Duodenal mucosa (tissue), 2 donors: ENCODE data around the gene CTPS1.

Source experiments
- H3K27ac ChIP-seq: one replicate; pipeline ENCODE4 v1.7.0; 2013; ENCODE audit warnings: low read depth, low read length
- H3K27me3 ChIP-seq, 2 donors: one replicate each; pipeline ENCODE4 v1.7.0; 2013; ENCODE audit warnings: low read length in 2 of 2, control low read depth in 1 of 2; ENCODE audit not compliant: insufficient read depth in 2 of 2, control insufficient read depth in 1 of 2
- H3K36me3 ChIP-seq, 2 donors: one replicate each; pipeline ENCODE4 v1.7.0; 2013; ENCODE audit warnings: low read length in 2 of 2, control low read depth in 1 of 2; ENCODE audit not compliant: insufficient read depth in 2 of 2, control insufficient read depth in 1 of 2
- H3K4me1 ChIP-seq, 2 donors: one replicate each; pipeline ENCODE4 v1.7.0; 2013; ENCODE audit warnings: low read length in 2 of 2, control low read depth in 1 of 2; ENCODE audit not compliant: insufficient read depth in 2 of 2, control insufficient read depth in 1 of 2
- H3K4me3 ChIP-seq, 2 donors: one replicate each; pipeline ENCODE4 v1.7.0; 2013; ENCODE audit warnings: low read length in 2 of 2, low read depth in 1 of 2
- H3K9ac ChIP-seq, 2 donors: one replicate each; pipeline ENCODE4 v1.7.0; 2013; ENCODE audit warnings: low read length in 2 of 2, low read depth in 1 of 2
- H3K9me3 ChIP-seq, 2 donors: one replicate each; pipeline ENCODE4 v1.7.0; 2013; ENCODE audit warnings: low read length in 2 of 2, control low read depth in 1 of 2; ENCODE audit not compliant: control insufficient read depth in 1 of 2

The CTPS1 gene

GRCh38 chr1:41021526-41022308, 42.2 kb downstream of the CTPS1 start, which contains the start of gene SLFNL1:
TSS of gene SLFNL1 (minus strand) at chr1:41021725. CDS start at chr1:41020660, 1,065 bp downstream.
- H3K4me1 ChIP-seq = peaks cover 5 to 11% of the 10 kb centered on the region in 2 donors
- no peaks in the 10 kb centered on the region for H3K9me3 ChIP-seq
- peaks cover 0 to 9% of the 10 kb centered on the region in 2 donors for H3K36me3 ChIP-seq
- no peak within 1 kb of the TSS for H3K9ac ChIP-seq
- H3K27me3 ChIP-seq = no peaks in the 10 kb centered on the region
- no peak within 1 kb of the TSS for H3K27ac ChIP-seq
- H3K4me3 ChIP-seq = no peak within 1 kb of the TSS

- no peak overlapping the region for H3K27ac ChIP-seq
- H3K36me3 ChIP-seq = peaks cover 4 to 14% of the 10 kb centered on the region in 2 donors
- peaks cover 5 to 11% of the 10 kb centered on the region in 2 donors for H3K4me1 ChIP-seq
- H3K27me3 ChIP-seq = no peaks in the 10 kb centered on the region
- H3K9me3 ChIP-seq = no peaks in the 10 kb centered on the region
- H3K9ac ChIP-seq = no peak overlapping the region
- H3K4me3 ChIP-seq = no peak overlapping the region
Observed at GRCh38 chr1:41022424-41022823, 42.9 kb downstream of the CTPS1 start.

GRCh38 chr1:41023279-41023990, 43.9 kb downstream of the CTPS1 start:
- peaks cover 9 to 18% of the 10 kb centered on the region in 2 donors for H3K36me3 ChIP-seq

GRCh38 chr1:41024953-41025352, 45.5 kb downstream of the CTPS1 start:
- H3K4me3 ChIP-seq = no peak overlapping the region
- peaks cover 12 to 21% of the 10 kb centered on the region in 2 donors for H3K36me3 ChIP-seq
- H3K27me3 ChIP-seq = no peaks in the 10 kb centered on the region
- H3K27ac ChIP-seq = no peak overlapping the region
- peaks cover 5 to 11% of the 10 kb centered on the region in 2 donors for H3K4me1 ChIP-seq
- H3K9me3 ChIP-seq = no peaks in the 10 kb centered on the region
- H3K9ac ChIP-seq = no peak overlapping the region

More at GRCh38 chr1:41023279-41023990, 43.9 kb downstream of the CTPS1 start:
- peaks cover 5 to 11% of the 10 kb centered on the region in 2 donors for H3K4me1 ChIP-seq
- no peak overlapping the region for H3K4me3 ChIP-seq
- H3K9ac ChIP-seq = no peak overlapping the region
- H3K9me3 ChIP-seq = no peaks in the 10 kb centered on the region
- H3K27ac ChIP-seq = no peak overlapping the region
- no peaks in the 10 kb centered on the region for H3K27me3 ChIP-seq

- no peak overlapping the region for H3K9ac ChIP-seq
- H3K27ac ChIP-seq = no peak overlapping the region
- no peak overlapping the region for H3K4me3 ChIP-seq
- no peaks in the 10 kb centered on the region for H3K27me3 ChIP-seq
- H3K36me3 ChIP-seq = peaks cover 15 to 26% of the 10 kb centered on the region in 2 donors
- no peaks in the 10 kb centered on the region for H3K9me3 ChIP-seq
- H3K4me1 ChIP-seq = peaks cover 0 to 6% of the 10 kb centered on the region in 2 donors
Observed at GRCh38 chr1:41025979-41026819, 46.7 kb downstream of the CTPS1 start.

GRCh38 chr1:41028034-41028642, 48.6 kb downstream of the CTPS1 start:
- Histone ChIP-seq H3K9me3 (no peaks in the 10 kb centered on the region), H3K36me3 (peaks cover 19 to 36% of the 10 kb centered on the region in 2 donors)

GRCh38 chr1:41030872-41031616, 51.5 kb downstream of the CTPS1 start:
- Histone ChIP-seq H3K27me3 (no peaks in the 10 kb centered on the region), H3K4me1 (no peaks in the 10 kb centered on the region), H3K36me3 (peaks cover 29 to 61% of the 10 kb centered on the region in 2 donors), H3K27ac (no peak overlapping the region), H3K4me3 (no peak overlapping the region), H3K9ac (no peak overlapping the region), H3K9me3 (no peaks in the 10 kb centered on the region)

More at GRCh38 chr1:41028034-41028642, 48.6 kb downstream of the CTPS1 start:
- Histone ChIP-seq H3K4me1 (no peaks in the 10 kb centered on the region), H3K27ac (no peak overlapping the region), H3K4me3 (no peak overlapping the region), H3K27me3 (no peaks in the 10 kb centered on the region), H3K9ac (no peak overlapping the region)

GRCh38 chr1:41032147-41032546, 52.7 kb downstream of the CTPS1 start:
- no peak overlapping the region for H3K4me3 ChIP-seq
- H3K27me3 ChIP-seq = no peaks in the 10 kb centered on the region
- H3K9ac ChIP-seq = no peak overlapping the region
- no peaks in the 10 kb centered on the region for H3K9me3 ChIP-seq
- no peak overlapping the region for H3K27ac ChIP-seq
- H3K36me3 ChIP-seq = peaks cover 32 to 67% of the 10 kb centered on the region in 2 donors
- H3K4me1 ChIP-seq = no peaks in the 10 kb centered on the region

- H3K4me1 ChIP-seq = no peaks in the 10 kb centered on the region
- no peak overlapping the region for H3K27ac ChIP-seq
- H3K27me3 ChIP-seq = no peaks in the 10 kb centered on the region
- H3K9me3 ChIP-seq = no peaks in the 10 kb centered on the region
- H3K4me3 ChIP-seq = no peak overlapping the region
- peaks cover 30 to 65% of the 10 kb centered on the region in 2 donors for H3K36me3 ChIP-seq
- H3K9ac ChIP-seq = no peak overlapping the region
Observed at GRCh38 chr1:41033272-41033671, 53.8 kb downstream of the CTPS1 start.
